DMS114 treated with DMSO at 0.1 percent for 48 hours (cell line): ENCODE data around the gene CPEB3.
A peak's percentile ranks its signal among the peaks of the same experiment; 100 is the strongest.
"Not testable (repeated sequence)": the region's sequence is repeated elsewhere in the genome, so short reads cannot be mapped to it uniquely, and the experiment has no call there.

Source experiments
- DNase-seq: peaks from one replicate; lab custom pipeline; 2025; ENCODE audit not compliant: unreplicated experiment; lab: John Stamatoyannopoulos, UW

Gene CPEB3

GRCh38 chr10:92290837-92291615 lies at the start of gene CPEB3, which contains the start of gene MARCHF5:
Gene CPEB3 (minus strand): TSS chr10:92291078. CDS start chr10:92240350, 50,728 bp downstream.
Gene MARCHF5 (plus strand): TSS chr10:92291167. CDS start chr10:92291495, 328 bp downstream.
- DNase-seq = peak; percentile 91

GRCh38 chr10:92329927-92330326 lies 39.0 kb upstream of the CPEB3 start:
- not testable (repeated sequence) for DNase-seq

- DNase-seq = no peak
Observed at GRCh38 chr10:92328993-92329392, 38.1 kb upstream of the CPEB3 start.

GRCh38 chr10:92327445-92328433 lies 36.9 kb upstream of the CPEB3 start:
- no peak for DNase-seq

GRCh38 chr10:92323079-92323478 lies 32.2 kb upstream of the CPEB3 start:
- DNase-seq = no peak

- no peak for DNase-seq
Observed at GRCh38 chr10:92316610-92317009, 25.7 kb upstream of the CPEB3 start.

GRCh38 chr10:92313750-92314149 lies 22.9 kb upstream of the CPEB3 start:
- DNase-seq = no peak

GRCh38 chr10:92309272-92309671 lies 18.4 kb upstream of the CPEB3 start:
- DNase-seq = no peak

GRCh38 chr10:92305133-92306072 lies 14.5 kb upstream of the CPEB3 start:
- DNase-seq = no peak

GRCh38 chr10:92304061-92304460 lies 13.2 kb upstream of the CPEB3 start:
- DNase-seq = no peak

GRCh38 chr10:92303096-92303495 lies 12.2 kb upstream of the CPEB3 start:
- no peak for DNase-seq

GRCh38 chr10:92298487-92298886 lies 7.6 kb upstream of the CPEB3 start:
- no peak for DNase-seq

- DNase-seq = peak; percentile 36
Observed at GRCh38 chr10:92291921-92292845, 1.3 kb upstream of the CPEB3 start.

GRCh38 chr10:92291616-92291865 lies 663 bp upstream of the CPEB3 start:
- DNase-seq = no peak

- peak; percentile 50 for DNase-seq
Observed at GRCh38 chr10:92290076-92290836, 622 bp downstream of the CPEB3 start.

- no peak for DNase-seq
Observed at GRCh38 chr10:92284112-92284704, 6.7 kb downstream of the CPEB3 start.

- DNase-seq = no peak
Observed at GRCh38 chr10:92278996-92279696, 11.7 kb downstream of the CPEB3 start.

- DNase-seq = no peak
Observed at GRCh38 chr10:92274071-92274470, 16.8 kb downstream of the CPEB3 start.
